ENCODE results near the gene DLG1.

Gene DLG1

GRCh38 chr3:197008436-197009209, 289.8 kb downstream of the DLG1 start:
- no peak for DNase-seq

- no peak for DNase-seq
Measured at GRCh38 chr3:197007953-197008352, 290.5 kb downstream of the DLG1 start.

GRCh38 chr3:197007296-197007940, 291.0 kb downstream of the DLG1 start:
- no peak for DNase-seq

GRCh38 chr3:197006860-197007259, 291.6 kb downstream of the DLG1 start:
- no peak for DNase-seq

GRCh38 chr3:197006446-197006845, 292.0 kb downstream of the DLG1 start:
- no peak for DNase-seq

- DNase-seq, result no peak
Measured at GRCh38 chr3:197003461-197004385, 294.7 kb downstream of the DLG1 start.

GRCh38 chr3:197002701-197003454, 295.5 kb downstream of the DLG1 start:
- DNase-seq, result peak; percentile 73

- no peak for DNase-seq
Measured at GRCh38 chr3:197001972-197002700, 296.3 kb downstream of the DLG1 start.

GRCh38 chr3:197001106-197001971, 297.1 kb downstream of the DLG1 start:
- DNase-seq, result no peak

- DNase-seq, result no peak
Measured at GRCh38 chr3:197000211-197000610, 298.2 kb downstream of the DLG1 start.

GRCh38 chr3:196998966-196999760, 299.2 kb downstream of the DLG1 start:
- DNase-seq, result no peak

- DNase-seq, result no peak
Measured at GRCh38 chr3:196997311-196997710, 301.1 kb downstream of the DLG1 start.

GRCh38 chr3:196996454-196997265, 301.8 kb downstream of the DLG1 start:
- no peak for DNase-seq

GRCh38 chr3:196995646-196996355, 302.6 kb downstream of the DLG1 start:
- no peak for DNase-seq

GRCh38 chr3:196995027-196995426, 303.4 kb downstream of the DLG1 start:
- no peak for DNase-seq

GRCh38 chr3:196994056-196994455, 304.4 kb downstream of the DLG1 start:
- DNase-seq, result no peak

Data from midbrain (tissue), 1 donor.